Liver (tissue), 9 donors: Measurements from ENCODE around the gene CCNDBP1. TPM values are rescaled to one million over a fixed set of nuclear protein-coding genes. Genes with fewer than 3 reads are reported as not detected.

Source experiments
- DNase-seq: peaks from one replicate; pipeline ENCODE4 v3.0.0-alpha.2; 2017; ENCODE audit warnings: low spot score
- H3K27ac ChIP-seq, 2 donors: one replicate each; pipeline ENCODE4 v1.7.0; 2013; ENCODE audit warnings: inconsistent platforms in 2 of 2, low read length in 2 of 2, control low read depth in 1 of 2, low read depth in 1 of 2, mild to moderate bottlenecking in 1 of 2
- H3K27me3 ChIP-seq, 4 donors: one replicate each; pipeline versions ENCODE4 v1.6.1 to v1.7.0; 2013; ENCODE audit warnings: low read length in 3 of 4, inconsistent platforms in 1 of 4, mild to moderate bottlenecking in 1 of 4, moderate library complexity in 1 of 4; ENCODE audit not compliant: control insufficient read depth in 4 of 4, insufficient read depth in 4 of 4
- H3K36me3 ChIP-seq, 4 donors: one replicate each; pipeline versions ENCODE4 v1.6.1 to v1.7.0; 2013; ENCODE audit warnings: low read length in 3 of 4, mild to moderate bottlenecking in 3 of 4, low read depth in 1 of 4, moderate library complexity in 1 of 4; ENCODE audit not compliant: control insufficient read depth in 4 of 4, insufficient read depth in 3 of 4
- H3K4me1 ChIP-seq, 4 donors: one replicate each; pipeline versions ENCODE4 v1.6.1 to v1.7.0; 2013; ENCODE audit warnings: low read length in 3 of 4, mild to moderate bottlenecking in 3 of 4, moderate library complexity in 1 of 4; ENCODE audit not compliant: control insufficient read depth in 4 of 4, insufficient read depth in 4 of 4
- H3K4me3 ChIP-seq, 3 donors: one replicate each; pipeline versions ENCODE4 v1.6.1 to v1.7.0; 2013; ENCODE audit warnings: low read length in 3 of 3, control low read depth in 1 of 3, low read depth in 1 of 3, mild to moderate bottlenecking in 1 of 3
- H3K9ac ChIP-seq, 2 donors: one replicate each; pipeline ENCODE4 v1.7.0; 2013; ENCODE audit warnings: low read length in 2 of 2, mild to moderate bottlenecking in 2 of 2, moderate library complexity in 2 of 2, control low read depth in 1 of 2, low read depth in 1 of 2
- H3K9me3 ChIP-seq, 4 donors: one replicate each; pipeline versions ENCODE4 v1.6.1 to v1.7.0; 2013; ENCODE audit warnings: low read length in 3 of 4; ENCODE audit not compliant: control insufficient read depth in 4 of 4
- ATF3 ChIP-seq: IDR thresholded peaks from 2 replicates; pipeline ENCODE4 v1.6.1; 2016; ENCODE audit warnings: antibody characterized with exemption
- CTCF ChIP-seq: fragments of 150-350 bp; IDR thresholded peaks from 2 replicates; pipeline ENCODE4 v1.5.1; 2017; ENCODE audit warnings: improper control_type of control experiment, low read depth, low read length; ENCODE audit not compliant: missing input control
- EGR1 ChIP-seq, 2 donors: IDR thresholded peaks; 2 replicates each; pipeline ENCODE4 v1.6.1; 2016 to 2018; ENCODE audit warnings: antibody characterized with exemption in 2 of 2, low read depth in 2 of 2
- FOXA1 ChIP-seq: IDR thresholded peaks from 2 replicates; pipeline ENCODE4 v1.6.1; 2016; ENCODE audit warnings: antibody characterized with exemption
- FOXA2 ChIP-seq: IDR thresholded peaks from 2 replicates; pipeline ENCODE4 v1.6.1; 2016; ENCODE audit warnings: antibody characterized with exemption
- GABPA ChIP-seq, 2 donors: IDR thresholded peaks in 1 of 2; conservative IDR thresholded peaks in 1 of 2; 2 replicates each; pipeline ENCODE4 v1.6.1; 2016; ENCODE audit warnings: antibody characterized with exemption in 2 of 2, mild to moderate bottlenecking in 1 of 2, moderate library complexity in 1 of 2
- HNF4A ChIP-seq, 2 donors: conservative IDR thresholded peaks; 2 replicates each; pipeline ENCODE4 v1.6.1; 2016; ENCODE audit warnings: antibody characterized with exemption in 2 of 2, mild to moderate bottlenecking in 2 of 2
- HNF4G ChIP-seq: IDR thresholded peaks from 2 replicates; pipeline ENCODE4 v1.6.1; 2016; ENCODE audit warnings: antibody characterized with exemption
- JUND ChIP-seq, 2 donors: IDR thresholded peaks; 2 replicates each; pipeline ENCODE4 v1.6.1; 2016; ENCODE audit warnings: antibody characterized with exemption in 2 of 2
- MAX ChIP-seq: IDR thresholded peaks from 2 replicates; pipeline ENCODE4 v1.6.1; 2016; ENCODE audit warnings: antibody characterized with exemption
- NR2F2 ChIP-seq: IDR thresholded peaks from 2 replicates; pipeline ENCODE4 v1.6.1; 2016; ENCODE audit warnings: antibody characterized with exemption
- RAD21 ChIP-seq, 2 donors: IDR thresholded peaks; 2 replicates each; pipeline ENCODE4 v1.6.1; 2016; ENCODE audit warnings: antibody characterized with exemption in 2 of 2, mild to moderate bottlenecking in 2 of 2
- REST ChIP-seq: IDR thresholded peaks from 2 replicates; pipeline ENCODE4 v1.6.1; 2016; ENCODE audit warnings: antibody characterized with exemption, mild to moderate bottlenecking
- RXRA ChIP-seq, 2 donors: IDR thresholded peaks; 2 replicates each; pipeline ENCODE4 v1.6.1; 2017 to 2018; ENCODE audit warnings: antibody characterized with exemption in 2 of 2, mild to moderate bottlenecking in 1 of 2
- SP1 ChIP-seq: IDR thresholded peaks from 2 replicates; pipeline ENCODE4 v1.6.1; 2018; ENCODE audit warnings: antibody characterized with exemption, mild to moderate bottlenecking
- TAF1 ChIP-seq: conservative IDR thresholded peaks from 2 replicates; pipeline ENCODE4 v1.6.1; 2016; ENCODE audit warnings: antibody characterized with exemption, mild to moderate bottlenecking
- YY1 ChIP-seq: IDR thresholded peaks from 2 replicates; pipeline ENCODE4 v1.6.1; 2016; ENCODE audit warnings: antibody characterized with exemption, mild to moderate bottlenecking
- ZBTB33 ChIP-seq: IDR thresholded peaks from 2 replicates; pipeline ENCODE4 v1.6.1; 2016; ENCODE audit warnings: antibody characterized with exemption
- WGBS: extraction: QIAGEN DNeasy Blood & Tissue Kit; methylation state at CpG from one replicate; pipeline ENCODE4 v1.1.7; 2013; 5-methylcytosine and 5-hydroxymethylcytosine counted together
- polyA plus RNA-seq, 2 donors: library from polyadenylated mRNA; stranded (reverse) in 1 of 2; unstranded in 1 of 2; fragments of 200-250 nt in 1 of 2; fragments of >200 nt in 1 of 2; fragmentation: Nextera tagmentation in 1 of 2; extraction: Ambion mirVana in 1 of 2; gene quantifications; one replicate each; pipeline versions ENCODE4 v1.2.1 to v1.2.3, GENCODE V29; 2013 to 2015
- total RNA-seq, 2 donors: library from RNA; depleted of rRNA; stranded (reverse); fragments of >200 nt; gene quantifications; one replicate each; pipeline ENCODE4 v1.2.3, GENCODE V29; 2014
- donor health status: healthy.
- donor health status: healthy.
- donor health status: healthy.
- donor health status: healthy.
- donor health status: healthy.

Gene CCNDBP1
- total and polyA plus RNA-seq, 4 donors: 21.4 to 160 (median 26.4) TPM

- Histone ChIP-seq H3K36me3 (peaks cover 3 to 37% (median 20%) of the 10 kb centered on the region in 4 donors), H3K9ac (no peak overlapping the region), H3K27me3 (no peaks in the 10 kb centered on the region), H3K9me3 (no peaks in the 10 kb centered on the region), H3K27ac (no peak overlapping the region), H3K4me1 (no peaks in the 10 kb centered on the region), H3K4me3 (no peak overlapping the region)
- no peak for DNase-seq
- 94% methylated on average over 4 of the region's 4 CpGs for WGBS
- TF ChIP-seq REST (no peak), GABPA (IDR thresholded peaks at IDR 0.05 in 1 of 2, conservative IDR thresholded peaks at IDR 0.05 in 1 of 2) (no peak), RAD21 (IDR thresholded peaks at IDR 0.05) (no peak), ATF3 (no peak), CTCF (no peak), RXRA (IDR thresholded peaks at IDR 0.05) (no peak), TAF1 (no peak), HNF4A (conservative IDR thresholded peaks at IDR 0.05) (no peak), YY1 (no peak), FOXA1 (no peak), FOXA2 (no peak), JUND (IDR thresholded peaks at IDR 0.05) (no peak), HNF4G (no peak), NR2F2 (no peak), MAX (no peak), ZBTB33 (no peak), EGR1 (IDR thresholded peaks at IDR 0.05; ENCODE audit: low read depth in 2 of 2) (no peak), SP1 (no peak)
Observed at GRCh38 chr15:43143203-43143941, 41.8 kb upstream of the CCNDBP1 start.
